ENCODE measurements around the gene PRKCG. TPM values are rescaled to one million over a fixed set of nuclear protein-coding genes. Genes with fewer than 3 reads are reported as not detected.

PRKCG gene
- total RNA-seq, 1 donor from 2014 or later = not detected

DNA sequence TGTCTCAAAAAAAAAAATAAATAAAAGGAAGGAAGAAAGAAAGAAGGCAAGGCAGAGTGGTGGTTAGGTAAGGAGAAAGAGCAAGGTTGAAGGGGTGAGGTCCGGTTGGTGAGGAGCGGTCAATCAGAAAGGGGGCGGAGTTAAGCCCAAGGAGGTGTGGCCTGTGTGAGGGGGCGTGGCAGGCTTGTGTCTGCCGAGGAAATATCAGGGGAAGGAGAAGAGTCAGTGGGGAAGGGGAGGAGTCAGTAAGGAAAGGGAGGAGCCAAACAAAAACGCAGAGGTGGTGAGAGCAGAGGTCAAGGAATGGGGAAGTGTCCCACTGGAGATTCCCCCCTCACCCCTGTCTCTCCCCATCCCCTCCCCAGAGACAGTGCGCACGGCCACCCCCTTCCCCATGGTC lies 33.0 kb downstream of the PRKCG start:
- Histone ChIP-seq H3K27me3 (ENCODE audit: low read depth) (peaks cover 65% of the 10 kb centered on the region), H3K27ac (replicated peaks) (no peak overlapping the region), H3K9me3 (replicated peaks) (no peaks in the 10 kb centered on the region), H3K36me3 (no peaks in the 10 kb centered on the region), H3K4me3 (no peak overlapping the region), H3K4me1 (no peaks in the 10 kb centered on the region)
- DNase-seq = no peak
- TF ChIP-seq, protein P1, sequence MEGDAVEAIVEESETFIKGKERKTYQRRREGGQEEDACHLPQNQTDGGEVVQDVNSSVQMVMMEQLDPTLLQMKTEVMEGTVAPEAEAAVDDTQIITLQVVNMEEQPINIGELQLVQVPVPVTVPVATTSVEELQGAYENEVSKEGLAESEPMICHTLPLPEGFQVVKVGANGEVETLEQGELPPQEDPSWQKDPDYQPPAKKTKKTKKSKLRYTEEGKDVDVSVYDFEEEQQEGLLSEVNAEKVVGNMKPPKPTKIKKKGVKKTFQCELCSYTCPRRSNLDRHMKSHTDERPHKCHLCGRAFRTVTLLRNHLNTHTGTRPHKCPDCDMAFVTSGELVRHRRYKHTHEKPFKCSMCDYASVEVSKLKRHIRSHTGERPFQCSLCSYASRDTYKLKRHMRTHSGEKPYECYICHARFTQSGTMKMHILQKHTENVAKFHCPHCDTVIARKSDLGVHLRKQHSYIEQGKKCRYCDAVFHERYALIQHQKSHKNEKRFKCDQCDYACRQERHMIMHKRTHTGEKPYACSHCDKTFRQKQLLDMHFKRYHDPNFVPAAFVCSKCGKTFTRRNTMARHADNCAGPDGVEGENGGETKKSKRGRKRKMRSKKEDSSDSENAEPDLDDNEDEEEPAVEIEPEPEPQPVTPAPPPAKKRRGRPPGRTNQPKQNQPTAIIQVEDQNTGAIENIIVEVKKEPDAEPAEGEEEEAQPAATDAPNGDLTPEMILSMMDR (IDR thresholded peaks at IDR 0.05; ENCODE audit: borderline replicate concordance) = no peak
- intact Hi-C loops (cut with micrococcal nuclease) = no loop called here

DNA sequence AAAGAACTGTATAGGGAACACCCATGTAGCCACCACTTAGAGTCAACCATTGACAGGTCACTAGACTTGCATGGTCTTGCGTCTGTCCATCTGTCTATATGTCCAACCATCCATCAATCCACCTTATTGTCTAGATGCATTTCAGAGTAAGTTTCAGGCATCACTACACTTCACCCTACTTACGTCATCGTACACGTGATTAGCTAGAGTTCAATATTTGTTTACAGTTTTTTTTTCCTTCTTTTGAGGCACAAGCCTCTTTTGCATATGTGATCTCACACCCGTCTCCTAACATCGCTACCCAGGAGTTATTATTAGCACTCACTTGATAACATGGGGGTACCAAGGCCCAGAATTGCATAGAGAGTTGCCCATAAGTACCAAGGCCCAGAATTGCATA lies 34.0 kb downstream of the PRKCG start:
- no peak overlapping the region for H3K27ac ChIP-seq (replicated peaks)
- TF ChIP-seq, protein P1 (IDR thresholded peaks at IDR 0.05; ENCODE audit: borderline replicate concordance) = no peak
- H3K4me1 ChIP-seq = no peaks in the 10 kb centered on the region
- H3K36me3 ChIP-seq = no peaks in the 10 kb centered on the region
- H3K9me3 ChIP-seq (replicated peaks) = no peaks in the 10 kb centered on the region
- no peak for DNase-seq
- H3K4me3 ChIP-seq = no peak overlapping the region
- intact Hi-C loops (cut with micrococcal nuclease) = no loop called here
- peaks cover 55% of the 10 kb centered on the region for H3K27me3 ChIP-seq (ENCODE audit: low read depth)

DNA sequence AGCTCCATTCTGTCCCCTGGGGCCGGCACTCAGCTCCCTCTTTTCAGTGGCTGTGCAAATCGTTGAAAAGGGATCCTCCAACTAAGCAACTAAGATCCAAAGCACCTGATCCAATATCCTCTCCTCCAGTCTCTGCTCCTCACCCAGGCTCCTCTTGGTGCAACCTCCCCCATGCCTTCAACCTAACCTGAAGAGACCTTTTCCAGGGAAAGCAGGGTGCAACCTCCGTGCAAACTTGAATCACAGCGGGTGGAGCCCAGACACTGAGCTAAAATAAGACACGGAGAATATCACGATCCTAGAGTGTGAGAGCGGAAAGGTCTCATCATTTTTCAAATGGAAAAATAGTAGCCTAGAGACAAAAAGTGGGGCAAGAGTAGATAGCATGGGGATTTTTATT lies 35.4 kb downstream of the PRKCG start:
- Histone ChIP-seq H3K27me3 (ENCODE audit: low read depth) (peaks cover 42% of the 10 kb centered on the region), H3K9me3 (replicated peaks) (no peaks in the 10 kb centered on the region)

DNA sequence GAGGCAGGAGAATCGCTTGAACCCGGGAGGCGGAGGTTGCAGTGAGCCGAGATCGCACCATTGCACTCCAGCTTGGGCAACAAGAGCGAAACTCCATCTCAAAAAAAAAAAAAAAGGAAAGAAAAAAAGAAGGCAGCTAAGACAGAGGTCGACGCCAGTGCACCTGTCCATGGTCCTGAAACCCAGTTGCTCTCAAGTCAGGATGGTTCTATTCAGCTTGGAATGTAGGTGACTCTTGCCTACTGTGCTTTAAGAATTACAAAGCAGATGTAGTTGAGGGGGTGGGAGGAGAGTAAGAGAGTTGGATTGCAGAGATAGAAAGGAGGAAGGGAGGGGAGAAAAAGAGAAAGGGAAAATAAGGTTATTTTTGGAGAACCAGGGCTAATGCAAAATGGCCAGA lies 45.7 kb downstream of the PRKCG start:
- H3K9me3 ChIP-seq (replicated peaks) = no peaks in the 10 kb centered on the region
- no peaks in the 10 kb centered on the region for H3K36me3 ChIP-seq
- peaks cover 5% of the 10 kb centered on the region for H3K27me3 ChIP-seq (ENCODE audit: low read depth)
- H3K4me1 ChIP-seq = no peaks in the 10 kb centered on the region
- DNase-seq = no peak
- H3K27ac ChIP-seq (replicated peaks) = no peak overlapping the region
- H3K4me3 ChIP-seq = no peak overlapping the region
- TF ChIP-seq, protein P1 (IDR thresholded peaks at IDR 0.05; ENCODE audit: borderline replicate concordance) = no peak
- intact Hi-C loops (cut with micrococcal nuclease) = no loop called here

More for the DNA sequence above, 35.4 kb downstream of the PRKCG start:
- Histone ChIP-seq H3K4me3 (no peak overlapping the region), H3K4me1 (no peaks in the 10 kb centered on the region), H3K27ac (replicated peaks) (no peak overlapping the region), H3K36me3 (no peaks in the 10 kb centered on the region)
- no peak for DNase-seq
- TF ChIP-seq, protein P1 (IDR thresholded peaks at IDR 0.05; ENCODE audit: borderline replicate concordance) = no peak
- intact Hi-C loops (cut with micrococcal nuclease) = no loop called here

DNA sequence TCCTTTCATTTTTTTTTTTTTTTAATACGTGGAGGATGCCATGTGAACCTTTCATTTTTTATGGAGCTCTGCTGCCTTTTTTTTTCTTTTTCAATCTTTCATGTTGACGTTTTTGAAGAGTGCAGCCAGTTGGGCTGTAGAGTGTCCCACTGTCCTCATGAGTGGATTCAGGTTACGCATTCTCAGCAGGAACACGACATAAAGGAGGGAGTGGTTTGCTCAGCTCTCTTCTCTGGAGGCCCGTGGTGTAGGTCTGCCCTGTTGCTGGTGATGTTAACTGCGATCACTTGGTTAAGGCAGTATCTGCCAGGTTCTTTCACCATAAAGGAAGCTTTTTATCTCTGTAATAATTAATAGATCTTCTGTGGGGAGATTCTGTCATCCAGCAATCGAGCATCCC lies 54.0 kb downstream of the PRKCG start:
- intact Hi-C loops (cut with micrococcal nuclease) = no loop called here
- TF ChIP-seq, protein P1 (IDR thresholded peaks at IDR 0.05; ENCODE audit: borderline replicate concordance) = no peak
- no peak overlapping the region for H3K27ac ChIP-seq (replicated peaks)
- H3K4me1 ChIP-seq = no peaks in the 10 kb centered on the region
- H3K36me3 ChIP-seq = no peaks in the 10 kb centered on the region
- H3K4me3 ChIP-seq = no peak overlapping the region
- H3K27me3 ChIP-seq (ENCODE audit: low read depth) = peaks cover 66% of the 10 kb centered on the region
- H3K9me3 ChIP-seq (replicated peaks) = peaks cover 10% of the 10 kb centered on the region
- DNase-seq = no peak
